ENCODE results near the gene RPL13A. TPM values are rescaled to one million over a fixed set of nuclear protein-coding genes. Genes with fewer than 3 reads are reported as not detected.

RPL13A gene
- total RNA-seq, 2 donors from 2014 or later: 765 to 1,868 TPM

- Histone ChIP-seq H3K27me3 (no peaks in the 10 kb centered on the region), H3K27ac (peak overlapping the region; percentile 98), H3K36me3 (peaks cover 44% of the 10 kb centered on the region), H3K4me3 (peak overlapping the region; percentile 96 to 98), H3K4me1 (peaks cover 0 to 41% of the 10 kb centered on the region in 2 donors), H3K9me3 (no peaks in the 10 kb centered on the region)
- DNase-seq (ENCODE audit: low spot score): no peak
- no peak for TF ChIP-seq CTCF (IDR thresholded peaks at IDR 0.05)
Observed at GRCh38 chr19:49497047-49497788, 9.8 kb downstream of the RPL13A start.

- no peak for DNase-seq (ENCODE audit: low spot score)
- peak overlapping the region in 1 of 2 donors; percentile 96 for H3K4me3 ChIP-seq
- no peaks in the 10 kb centered on the region for H3K27me3 ChIP-seq
- peaks cover 38% of the 10 kb centered on the region for H3K36me3 ChIP-seq
- TF ChIP-seq CTCF (IDR thresholded peaks at IDR 0.05): no peak
- H3K4me1 ChIP-seq: peaks cover 0 to 41% of the 10 kb centered on the region in 2 donors
- no peaks in the 10 kb centered on the region for H3K9me3 ChIP-seq
- no peak overlapping the region for H3K27ac ChIP-seq
Observed at GRCh38 chr19:49497789-49498103, 10.3 kb downstream of the RPL13A start.

GRCh38 chr19:49498475-49498874 lies 11.1 kb downstream of the RPL13A start:
- Histone ChIP-seq H3K4me3 (no peak overlapping the region), H3K9me3 (no peaks in the 10 kb centered on the region), H3K4me1 (peaks cover 0 to 41% of the 10 kb centered on the region in 2 donors), H3K36me3 (peaks cover 31% of the 10 kb centered on the region), H3K27ac (no peak overlapping the region), H3K27me3 (no peaks in the 10 kb centered on the region)
- no peak for TF ChIP-seq CTCF (IDR thresholded peaks at IDR 0.05)
- no peak for DNase-seq (ENCODE audit: low spot score)

- Histone ChIP-seq H3K4me1 (peaks cover 0 to 41% of the 10 kb centered on the region in 2 donors), H3K36me3 (peaks cover 31% of the 10 kb centered on the region), H3K4me3 (peak overlapping the region in 1 of 2 donors; percentile 5), H3K27me3 (no peaks in the 10 kb centered on the region), H3K27ac (peak overlapping the region in 1 of 2 donors; percentile 56), H3K9me3 (no peaks in the 10 kb centered on the region)
- TF ChIP-seq CTCF (IDR thresholded peaks at IDR 0.05): no peak
- no peak for DNase-seq (ENCODE audit: low spot score)
Observed at GRCh38 chr19:49499030-49499670, 11.7 kb downstream of the RPL13A start.

- no peaks in the 10 kb centered on the region for H3K9me3 ChIP-seq
- no peaks in the 10 kb centered on the region for H3K27me3 ChIP-seq
- peaks cover 0 to 23% of the 10 kb centered on the region in 2 donors for H3K4me1 ChIP-seq
- peak; percentile 66 to 82 for TF ChIP-seq CTCF (IDR thresholded peaks at IDR 0.05)
- H3K36me3 ChIP-seq: peaks cover 23% of the 10 kb centered on the region
- H3K4me3 ChIP-seq: no peak overlapping the region
- DNase-seq (ENCODE audit: low spot score): no peak
- H3K27ac ChIP-seq: no peak overlapping the region
Observed at GRCh38 chr19:49502866-49503581, 15.6 kb downstream of the RPL13A start.

All from right atrium auricular region (tissue), 2 donors.